Hepatocyte (in vitro differentiated cells): ENCODE results near the gene PMF1. TPM values are rescaled to one million over a fixed set of nuclear protein-coding genes. Genes with fewer than 3 reads are reported as not detected.

Experiments used
- DNase-seq: peaks from one replicate; pipeline ENCODE4 v3.0.0-alpha.2; 2016; ENCODE audit warnings: low spot score
- H2AFZ ChIP-seq: fragments of 200-600 bp; sonication (generic); 2 replicates; pipeline ENCODE4 v1.6.0; 2016; ENCODE audit warnings: antibody characterized with exemption, mild to moderate bottlenecking
- H3K27ac ChIP-seq: fragments of 200-600 bp; sonication (generic); 2 replicates; pipeline ENCODE4 v1.5.1; 2016; ENCODE audit warnings: mild to moderate bottlenecking
- H3K27me3 ChIP-seq: fragments of 200-600 bp; sonication (generic); 2 replicates; pipeline ENCODE4 v1.6.1; 2016
- H3K36me3 ChIP-seq: fragments of 200-600 bp; sonication (generic); replicated peaks from 2 replicates; pipeline ENCODE4 v1.5.1; 2016; ENCODE audit warnings: low read depth; ENCODE audit not compliant: insufficient read depth
- H3K4me1 ChIP-seq: fragments of 200-600 bp; sonication (generic); 2 replicates; pipeline ENCODE4 v1.5.1; 2016; ENCODE audit warnings: mild to moderate bottlenecking, moderate library complexity; ENCODE audit not compliant: insufficient read depth
- H3K4me2 ChIP-seq: fragments of 200-600 bp; sonication (generic); 2 replicates; pipeline ENCODE4 v1.6.0; 2016
- H3K4me3 ChIP-seq: fragments of 200-600 bp; sonication (generic); 2 replicates; pipeline ENCODE4 v1.5.1; 2016; ENCODE audit warnings: mild to moderate bottlenecking
- H3K79me2 ChIP-seq: fragments of 200-600 bp; sonication (generic); 2 replicates; pipeline ENCODE4 v1.6.0; 2017; ENCODE audit warnings: mild to moderate bottlenecking
- H3K9me2 ChIP-seq: fragments of 200-600 bp; sonication (generic); replicated peaks from 2 replicates; pipeline ENCODE4 v1.6.0; 2017; ENCODE audit warnings: mild to moderate bottlenecking; ENCODE audit not compliant: insufficient read depth
- H3K9me3 ChIP-seq: fragments of 200-600 bp; sonication (generic); 2 replicates; pipeline ENCODE4 v1.5.1; 2016; ENCODE audit warnings: low read depth, mild to moderate bottlenecking
- H4K20me1 ChIP-seq: fragments of 200-600 bp; sonication (generic); 2 replicates; pipeline ENCODE4 v1.6.0; 2016; ENCODE audit warnings: mild to moderate bottlenecking; ENCODE audit not compliant: insufficient read depth, poor library complexity, severe bottlenecking
- CTCF ChIP-seq: fragments of 200-600 bp; sonication (generic); IDR thresholded peaks from 2 replicates; pipeline ENCODE4 v1.5.1; 2016; ENCODE audit warnings: antibody characterized with exemption, mild to moderate bottlenecking; ENCODE audit not compliant: poor library complexity
- EZH2 ChIP-seq: fragments of 200-600 bp; sonication (generic); IDR thresholded peaks from 2 replicates; pipeline ENCODE4 v1.6.1; 2016; ENCODE audit warnings: antibody characterized with exemption, mild to moderate bottlenecking, borderline replicate concordance
- EZH2phosphoT487 ChIP-seq: fragments of 200-600 bp; sonication (generic); IDR thresholded peaks from one replicate; pipeline ENCODE4 v1.6.1; 2018; ENCODE audit warnings: antibody characterized with exemption, mild to moderate bottlenecking, low read depth, moderate library complexity; ENCODE audit not compliant: unreplicated experiment, severe bottlenecking
- WGBS: methylation state at CpG from one replicate; pipeline ENCODE4 v1.1.6; 2016; ENCODE audit warnings: low lambda C conversion rate; ENCODE audit errors: missing lambda C conversion rate; 5-methylcytosine and 5-hydroxymethylcytosine counted together
- polyA plus RNA-seq: library from polyadenylated mRNA; unstranded; fragments of >200 nt; fragmentation: Nextera tagmentation; extraction: Ambion mirVana; gene quantifications from 2 replicates; pipeline ENCODE4 v1.2.1, GENCODE V29; 2016
- total RNA-seq: library from RNA; depleted of rRNA; stranded (reverse); fragments of >200 nt; gene quantifications from 2 replicates; pipeline ENCODE4 v1.2.3, GENCODE V29; 2014

PMF1 gene
- total and polyA plus RNA-seq, 2 experiments from 2014 or later, result 60.7 to 77.1 TPM

GRCh38 chr1:156262461-156263287 is 49.9 kb downstream of the PMF1 start:
- H3K27ac ChIP-seq, result no peak overlapping the region
- no peaks in the 10 kb centered on the region for H4K20me1 ChIP-seq
- no peaks in the 10 kb centered on the region for H3K79me2 ChIP-seq
- no peak for DNase-seq
- no peak overlapping the region for H3K4me2 ChIP-seq
- no peak overlapping the region for H2AFZ ChIP-seq
- no peak overlapping the region for H3K4me3 ChIP-seq
- H3K4me1 ChIP-seq, result no peaks in the 10 kb centered on the region
- no peaks in the 10 kb centered on the region for H3K9me2 ChIP-seq
- H3K9me3 ChIP-seq, result no peaks in the 10 kb centered on the region
- H3K36me3 ChIP-seq, result peaks cover 3% of the 10 kb centered on the region
- TF ChIP-seq EZH2, result no peak
- no peak for TF ChIP-seq EZH2phosphoT487
- TF ChIP-seq CTCF, result no peak
- 94% methylated on average over 9 of the region's 9 CpGs for WGBS
- no peaks in the 10 kb centered on the region for H3K27me3 ChIP-seq

GRCh38 chr1:156263288-156263655 is 50.5 kb downstream of the PMF1 start:
- Histone ChIP-seq H3K4me3 (no peak overlapping the region), H3K27ac (no peak overlapping the region), H4K20me1 (no peaks in the 10 kb centered on the region), H3K79me2 (no peaks in the 10 kb centered on the region), H3K9me3 (no peaks in the 10 kb centered on the region), H3K4me2 (no peak overlapping the region), H2AFZ (no peak overlapping the region), H3K4me1 (no peaks in the 10 kb centered on the region), H3K27me3 (no peaks in the 10 kb centered on the region), H3K9me2 (no peaks in the 10 kb centered on the region), H3K36me3 (no peaks in the 10 kb centered on the region)
- 92% methylated on average over 9 of the region's 9 CpGs for WGBS
- TF ChIP-seq EZH2 (no peak), EZH2phosphoT487 (no peak), CTCF (no peak)
- no peak for DNase-seq

GRCh38 chr1:156266051-156266450 is 53.2 kb downstream of the PMF1 start:
- Histone ChIP-seq H3K27me3 (no peaks in the 10 kb centered on the region), H3K4me1 (no peaks in the 10 kb centered on the region), H3K79me2 (no peaks in the 10 kb centered on the region), H3K27ac (no peak overlapping the region), H3K4me2 (no peak overlapping the region), H3K9me2 (no peaks in the 10 kb centered on the region), H2AFZ (no peak overlapping the region), H4K20me1 (no peaks in the 10 kb centered on the region), H3K4me3 (no peak overlapping the region), H3K9me3 (no peaks in the 10 kb centered on the region), H3K36me3 (no peaks in the 10 kb centered on the region)
- no peak for DNase-seq
- 97% methylated on average over 13 of the region's 13 CpGs for WGBS
- TF ChIP-seq EZH2phosphoT487 (no peak), CTCF (no peak), EZH2 (no peak)
